ENCODE measurements around the gene PRRG1.
"Not testable (repeated sequence)": the region's sequence is repeated elsewhere in the genome, so short reads cannot be mapped to it uniquely, and the experiment has no call there.

Gene PRRG1

GRCh38 chrX:37349221-37350033 lies at the start of gene PRRG1:
Gene PRRG1, plus strand, starts transcription at chrX:37349364. Its CDS starts 56,886 bp downstream, at chrX:37406250.
- no peak for DNase-seq (ENCODE audit: low spot score)
- Mint-ChIP-seq H3K27me3 (ENCODE audit: low read depth) (peaks cover 25% of the 10 kb centered on the region), H3K36me3 (ENCODE audit: low read depth) (no peaks in the 10 kb centered on the region), H3K4me3 (peak within 1 kb of the TSS; percentile 36), H3K27ac (no peak within 1 kb of the TSS), H3K9me3 (no peaks in the 10 kb centered on the region), H3K4me1 (ENCODE audit: low read depth) (no peaks in the 10 kb centered on the region)

DNA sequence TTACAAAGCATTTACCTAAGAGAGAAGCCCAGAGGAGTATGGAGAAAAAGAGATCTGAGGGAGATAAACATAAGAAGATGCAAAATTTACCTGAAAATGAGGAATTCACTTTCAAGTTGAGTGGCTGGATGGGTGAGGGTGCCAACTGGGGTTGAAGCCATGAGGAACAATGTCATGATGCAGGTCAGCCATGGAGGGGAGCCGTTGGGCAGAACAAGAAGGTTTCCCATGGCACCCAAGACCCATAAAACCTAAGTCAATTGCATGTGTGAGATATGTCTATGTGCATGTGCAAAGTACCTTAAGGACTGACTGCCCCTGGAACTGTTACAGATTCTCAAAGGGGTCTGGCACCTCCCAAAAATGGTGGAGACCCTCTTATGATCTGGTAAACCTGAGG lies 46.6 kb upstream of the PRRG1 start:
- H3K27ac Mint-ChIP-seq = no peak overlapping the region
- no peaks in the 10 kb centered on the region for H3K9me3 Mint-ChIP-seq
- H3K36me3 Mint-ChIP-seq (ENCODE audit: low read depth) = no peaks in the 10 kb centered on the region
- H3K4me3 Mint-ChIP-seq = no peak overlapping the region
- DNase-seq (ENCODE audit: low spot score) = no peak
- no peaks in the 10 kb centered on the region for H3K27me3 Mint-ChIP-seq (ENCODE audit: low read depth)
- H3K4me1 Mint-ChIP-seq (ENCODE audit: low read depth) = no peaks in the 10 kb centered on the region

- not testable (repeated sequence) for H3K4me3 Mint-ChIP-seq; H3K9me3 Mint-ChIP-seq; H3K27me3 Mint-ChIP-seq (ENCODE audit: low read depth); H3K27ac Mint-ChIP-seq; H3K4me1 Mint-ChIP-seq (ENCODE audit: low read depth); H3K36me3 Mint-ChIP-seq (ENCODE audit: low read depth); DNase-seq (ENCODE audit: low spot score)
Measured at GRCh38 chrX:37305238-37305637, 43.9 kb upstream of the PRRG1 start.

DNA sequence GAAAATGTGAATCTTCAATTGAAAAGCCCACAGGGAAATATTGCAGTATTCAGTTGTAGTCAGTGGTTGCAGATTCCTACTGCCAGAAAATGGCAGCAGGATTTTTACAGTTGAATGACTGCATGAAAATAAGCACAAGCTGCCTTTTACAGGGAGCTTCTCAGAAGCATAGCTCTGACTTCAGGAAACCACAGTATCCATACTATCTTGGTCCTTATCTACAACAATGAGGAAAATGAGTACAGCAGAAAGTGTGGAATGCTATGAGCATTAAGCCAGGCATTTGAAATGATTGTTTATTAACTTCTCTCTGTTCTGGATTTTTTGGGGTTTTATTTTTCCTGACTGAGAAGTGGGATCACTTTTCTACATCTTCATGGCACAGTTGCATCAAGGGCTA lies 34.6 kb upstream of the PRRG1 start:
- Mint-ChIP-seq H3K4me1 (ENCODE audit: low read depth) (no peaks in the 10 kb centered on the region), H3K4me3 (no peak overlapping the region), H3K36me3 (ENCODE audit: low read depth) (no peaks in the 10 kb centered on the region), H3K27me3 (ENCODE audit: low read depth) (no peaks in the 10 kb centered on the region), H3K27ac (no peak overlapping the region), H3K9me3 (no peaks in the 10 kb centered on the region)
- no peak for DNase-seq (ENCODE audit: low spot score)

- Mint-ChIP-seq H3K4me1 (ENCODE audit: low read depth) (no peaks in the 10 kb centered on the region), H3K27me3 (ENCODE audit: low read depth) (no peaks in the 10 kb centered on the region), H3K9me3 (no peaks in the 10 kb centered on the region), H3K36me3 (ENCODE audit: low read depth) (no peaks in the 10 kb centered on the region), H3K4me3 (no peak overlapping the region), H3K27ac (no peak overlapping the region)
- DNase-seq (ENCODE audit: low spot score) = no peak
Measured at GRCh38 chrX:37315511-37316248, 33.5 kb upstream of the PRRG1 start.

GRCh38 chrX:37320541-37321203 lies 28.5 kb upstream of the PRRG1 start:
- H3K36me3 Mint-ChIP-seq (ENCODE audit: low read depth) = no peaks in the 10 kb centered on the region
- DNase-seq (ENCODE audit: low spot score) = no peak
- no peaks in the 10 kb centered on the region for H3K27me3 Mint-ChIP-seq (ENCODE audit: low read depth)
- H3K4me3 Mint-ChIP-seq = no peak overlapping the region
- no peak overlapping the region for H3K27ac Mint-ChIP-seq
- H3K9me3 Mint-ChIP-seq = no peaks in the 10 kb centered on the region
- H3K4me1 Mint-ChIP-seq (ENCODE audit: low read depth) = no peaks in the 10 kb centered on the region

- DNase-seq (ENCODE audit: low spot score) = no peak
- no peaks in the 10 kb centered on the region for H3K27me3 Mint-ChIP-seq (ENCODE audit: low read depth)
- H3K4me3 Mint-ChIP-seq = no peak overlapping the region
- H3K27ac Mint-ChIP-seq = no peak overlapping the region
- no peaks in the 10 kb centered on the region for H3K4me1 Mint-ChIP-seq (ENCODE audit: low read depth)
- no peaks in the 10 kb centered on the region for H3K36me3 Mint-ChIP-seq (ENCODE audit: low read depth)
- H3K9me3 Mint-ChIP-seq = no peaks in the 10 kb centered on the region
Measured at GRCh38 chrX:37330642-37331041, 18.5 kb upstream of the PRRG1 start.

- H3K27ac Mint-ChIP-seq = no peak overlapping the region
- H3K36me3 Mint-ChIP-seq (ENCODE audit: low read depth) = no peaks in the 10 kb centered on the region
- H3K4me1 Mint-ChIP-seq (ENCODE audit: low read depth) = no peaks in the 10 kb centered on the region
- no peaks in the 10 kb centered on the region for H3K9me3 Mint-ChIP-seq
- DNase-seq (ENCODE audit: low spot score) = no peak
- H3K27me3 Mint-ChIP-seq (ENCODE audit: low read depth) = no peaks in the 10 kb centered on the region
- H3K4me3 Mint-ChIP-seq = no peak overlapping the region
Measured at GRCh38 chrX:37331546-37331945, 17.6 kb upstream of the PRRG1 start.

DNA sequence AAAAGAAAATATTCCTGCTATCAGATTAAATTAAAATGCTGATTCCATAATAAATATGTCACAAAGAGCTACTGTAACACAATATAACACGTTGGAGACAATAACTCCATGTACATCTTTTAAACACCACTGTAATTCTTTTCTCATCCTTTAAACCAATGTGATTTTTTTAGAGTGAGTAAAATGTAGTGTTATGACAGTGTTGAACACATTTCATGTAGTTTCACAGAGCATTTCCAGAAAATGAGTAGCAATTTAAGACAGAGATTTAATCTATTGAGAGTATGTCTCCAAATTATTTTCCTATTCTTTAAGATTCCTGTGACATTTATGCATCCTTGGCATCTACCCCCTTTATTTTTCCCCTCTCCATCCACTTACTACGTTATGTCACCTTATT lies 17.1 kb upstream of the PRRG1 start:
- no peaks in the 10 kb centered on the region for H3K9me3 Mint-ChIP-seq
- no peaks in the 10 kb centered on the region for H3K27me3 Mint-ChIP-seq (ENCODE audit: low read depth)

GRCh38 chrX:37332987-37333658 lies 16.0 kb upstream of the PRRG1 start:
- no peaks in the 10 kb centered on the region for H3K36me3 Mint-ChIP-seq (ENCODE audit: low read depth)
- H3K27ac Mint-ChIP-seq = no peak overlapping the region

More for the DNA sequence above, 17.1 kb upstream of the PRRG1 start:
- no peak overlapping the region for H3K27ac Mint-ChIP-seq
- H3K4me1 Mint-ChIP-seq (ENCODE audit: low read depth) = no peaks in the 10 kb centered on the region
- no peaks in the 10 kb centered on the region for H3K36me3 Mint-ChIP-seq (ENCODE audit: low read depth)
- DNase-seq (ENCODE audit: low spot score) = no peak
- H3K4me3 Mint-ChIP-seq = no peak overlapping the region

GRCh38 chrX:37347420-37347819 lies 1.7 kb upstream of the PRRG1 start:
- peaks cover 25% of the 10 kb centered on the region for H3K27me3 Mint-ChIP-seq (ENCODE audit: low read depth)
- no peaks in the 10 kb centered on the region for H3K36me3 Mint-ChIP-seq (ENCODE audit: low read depth)
- H3K9me3 Mint-ChIP-seq = no peaks in the 10 kb centered on the region
- H3K4me3 Mint-ChIP-seq = no peak overlapping the region
- no peak for DNase-seq (ENCODE audit: low spot score)
- no peaks in the 10 kb centered on the region for H3K4me1 Mint-ChIP-seq (ENCODE audit: low read depth)
- H3K27ac Mint-ChIP-seq = no peak overlapping the region

More at GRCh38 chrX:37332987-37333658, 16.0 kb upstream of the PRRG1 start:
- no peaks in the 10 kb centered on the region for H3K4me1 Mint-ChIP-seq (ENCODE audit: low read depth)
- H3K27me3 Mint-ChIP-seq (ENCODE audit: low read depth) = no peaks in the 10 kb centered on the region
- H3K9me3 Mint-ChIP-seq = no peaks in the 10 kb centered on the region
- no peak for DNase-seq (ENCODE audit: low spot score)
- H3K4me3 Mint-ChIP-seq = no peak overlapping the region

DNA sequence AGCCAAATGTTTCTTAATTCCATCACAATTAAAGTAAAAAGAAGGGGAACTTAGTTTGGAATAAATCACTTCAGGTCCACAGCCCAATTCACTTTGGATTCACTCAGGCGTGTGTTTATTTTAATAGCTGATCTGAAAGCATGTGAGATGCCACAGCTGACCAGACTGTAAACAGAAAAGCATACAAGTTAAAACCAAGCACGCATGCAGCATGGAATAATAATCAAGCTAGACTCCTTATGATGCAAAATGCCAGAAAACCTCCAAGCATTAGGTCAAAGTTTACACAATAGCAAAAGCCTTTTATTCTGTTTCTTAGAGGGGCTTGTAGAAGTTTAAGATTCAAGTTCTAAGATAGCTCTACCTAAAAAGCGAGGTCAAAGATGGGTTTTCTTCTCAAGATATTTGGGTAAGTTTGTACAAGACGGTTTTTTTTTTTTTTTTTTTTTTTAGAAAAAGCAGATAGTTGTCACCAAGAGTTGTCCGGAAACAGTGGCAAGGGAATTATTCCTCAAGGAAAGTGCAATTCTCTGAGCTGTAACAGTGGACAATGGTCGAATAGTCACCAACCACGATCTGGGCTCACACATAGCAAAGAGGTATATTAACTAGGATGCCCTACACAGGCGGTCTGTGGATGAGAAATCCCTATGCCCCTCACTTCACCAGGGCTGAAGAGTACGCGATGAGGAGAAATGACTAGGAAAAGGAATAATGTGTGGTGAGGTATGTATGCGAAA lies 763 bp upstream of the PRRG1 start:
- DNase-seq (ENCODE audit: low spot score) = no peak
- Mint-ChIP-seq H3K27me3 (ENCODE audit: low read depth) (peaks cover 25% of the 10 kb centered on the region), H3K27ac (no peak overlapping the region), H3K4me1 (ENCODE audit: low read depth) (no peaks in the 10 kb centered on the region), H3K36me3 (ENCODE audit: low read depth) (no peaks in the 10 kb centered on the region), H3K4me3 (peak overlapping the region; percentile 8), H3K9me3 (no peaks in the 10 kb centered on the region)

DNA sequence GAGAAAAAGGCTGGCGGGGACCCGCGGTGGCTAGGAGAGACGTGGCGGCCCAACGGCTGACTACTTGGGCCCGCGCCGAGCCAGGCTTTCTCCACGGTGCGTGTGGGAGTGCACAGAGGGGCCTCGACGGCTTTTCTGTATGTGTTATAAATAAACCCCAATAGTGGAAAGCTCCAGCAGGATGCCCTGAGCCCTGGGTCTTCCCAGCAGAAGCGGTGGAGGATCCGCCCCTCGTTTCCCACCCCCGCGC lies 268 bp upstream of the PRRG1 start:
- peak overlapping the region; percentile 8 for H3K4me3 Mint-ChIP-seq
- H3K27me3 Mint-ChIP-seq (ENCODE audit: low read depth) = peaks cover 25% of the 10 kb centered on the region
- no peaks in the 10 kb centered on the region for H3K4me1 Mint-ChIP-seq (ENCODE audit: low read depth)
- no peaks in the 10 kb centered on the region for H3K36me3 Mint-ChIP-seq (ENCODE audit: low read depth)
- no peak overlapping the region for H3K27ac Mint-ChIP-seq
- no peaks in the 10 kb centered on the region for H3K9me3 Mint-ChIP-seq
- DNase-seq (ENCODE audit: low spot score) = no peak

Data from T-helper 2 cell treated with Interferon-gamma antibody and Interleukin-4, amounts not matched to agents 5 μg/mL and 100 μg/mL, for 36 hours (primary cell).